Neutrophil (primary cell): Measurements from ENCODE around the gene PACS2.

Source experiments
- H3K27ac ChIP-seq: fragments of 200-600 bp; sonication (generic); 2 replicates; pipeline ENCODE4 v1.5.1; 2016; ENCODE audit warnings: mild to moderate bottlenecking, moderate library complexity
- H3K27me3 ChIP-seq: fragments of 200-600 bp; sonication (generic); 2 replicates; pipeline ENCODE4 v1.6.0; 2016; ENCODE audit warnings: mild to moderate bottlenecking
- H3K36me3 ChIP-seq: fragments of 200-600 bp; sonication (generic); 2 replicates; pipeline ENCODE4 v1.5.1; 2017
- H3K4me1 ChIP-seq, 2 experiments: fragments of 200-600 bp in 1 of 2; sonication (generic) in 1 of 2; 1 replicate in 1 of 2; 2 replicates in 1 of 2; pipeline versions ENCODE4 v1.5.1 to v1.6.1; 2013 to 2016; ENCODE audit warnings: low read depth in 1 of 2, low read length in 1 of 2, mild to moderate bottlenecking in 1 of 2, moderate library complexity in 1 of 2; ENCODE audit not compliant: control insufficient read depth in 1 of 2, insufficient read depth in 1 of 2
- H3K4me3 ChIP-seq, 2 experiments: fragments of 200-600 bp in 1 of 2; sonication (generic) in 1 of 2; 1 replicate in 1 of 2; 2 replicates in 1 of 2; pipeline ENCODE4 v1.5.1; 2013 to 2016; ENCODE audit warnings: low read depth in 1 of 2, low read length in 1 of 2, mild to moderate bottlenecking in 1 of 2, moderate library complexity in 1 of 2
- H3K9me3 ChIP-seq: fragments of 200-600 bp; sonication (generic); 2 replicates; pipeline ENCODE4 v1.5.1; 2016
- CTCF ChIP-seq: fragments of 200-600 bp; sonication (generic); IDR thresholded peaks from 2 replicates; pipeline ENCODE4 v1.5.1; 2016; ENCODE audit warnings: antibody characterized with exemption

Gene PACS2

GRCh38 chr14:105280525-105280924 is 34.0 kb upstream of the PACS2 start:
- no peak for TF ChIP-seq CTCF
- H3K4me1 ChIP-seq = no peaks in the 10 kb centered on the region

GRCh38 chr14:105281371-105282097 is 33.0 kb upstream of the PACS2 start:
- Histone ChIP-seq H3K9me3 (no peaks in the 10 kb centered on the region), H3K4me3 (no peak overlapping the region), H3K36me3 (no peaks in the 10 kb centered on the region), H3K27me3 (no peaks in the 10 kb centered on the region), H3K4me1 (no peaks in the 10 kb centered on the region), H3K27ac (no peak overlapping the region)
- no peak for TF ChIP-seq CTCF

More at GRCh38 chr14:105280525-105280924, 34.0 kb upstream of the PACS2 start:
- H3K27ac ChIP-seq = no peak overlapping the region
- H3K9me3 ChIP-seq = no peaks in the 10 kb centered on the region
- H3K4me3 ChIP-seq = no peak overlapping the region
- H3K27me3 ChIP-seq = no peaks in the 10 kb centered on the region
- no peaks in the 10 kb centered on the region for H3K36me3 ChIP-seq

GRCh38 chr14:105282098-105282725 is 32.3 kb upstream of the PACS2 start:
- no peak overlapping the region for H3K27ac ChIP-seq
- no peak overlapping the region for H3K4me3 ChIP-seq
- no peaks in the 10 kb centered on the region for H3K36me3 ChIP-seq
- H3K4me1 ChIP-seq = no peaks in the 10 kb centered on the region
- H3K9me3 ChIP-seq = no peaks in the 10 kb centered on the region
- TF ChIP-seq CTCF = no peak
- H3K27me3 ChIP-seq = no peaks in the 10 kb centered on the region

GRCh38 chr14:105283028-105283427 is 31.5 kb upstream of the PACS2 start:
- H3K36me3 ChIP-seq = no peaks in the 10 kb centered on the region
- H3K4me1 ChIP-seq = no peaks in the 10 kb centered on the region
- no peaks in the 10 kb centered on the region for H3K27me3 ChIP-seq
- H3K27ac ChIP-seq = no peak overlapping the region
- no peak for TF ChIP-seq CTCF
- H3K9me3 ChIP-seq = no peaks in the 10 kb centered on the region
- H3K4me3 ChIP-seq = no peak overlapping the region

- Histone ChIP-seq H3K27me3 (no peaks in the 10 kb centered on the region), H3K27ac (no peak overlapping the region), H3K4me1 (no peaks in the 10 kb centered on the region), H3K9me3 (no peaks in the 10 kb centered on the region), H3K4me3 (no peak overlapping the region), H3K36me3 (no peaks in the 10 kb centered on the region)
- TF ChIP-seq CTCF = no peak
Observed at GRCh38 chr14:105283899-105284298, 30.6 kb upstream of the PACS2 start.
